Tibial artery (tissue), 4 donors: Measurements from ENCODE around the gene KIF7.
"Not testable (repeated sequence)": the region's sequence is repeated elsewhere in the genome, so short reads cannot be mapped to it uniquely, and the experiment has no call there.

Experiments used
- DNase-seq, 2 donors: peaks; one replicate each; pipeline ENCODE4 v3.0.0-alpha.2; 2019
- H3K27ac ChIP-seq, 2 donors: fragments of 200-600 bp; sonication (generic) in 1 of 2; 1 replicate in 1 of 2; 2 replicates in 1 of 2; pipeline ENCODE4 v1.5.1; 2018 to 2019; ENCODE audit warnings: mild to moderate bottlenecking in 1 of 2
- H3K27me3 ChIP-seq, 2 donors: fragments of 200-600 bp; sonication (generic) in 1 of 2; one replicate each; pipeline versions ENCODE4 v1.5.1 to v1.6.0; 2016 to 2019
- H3K36me3 ChIP-seq, 3 donors: fragments of 200-600 bp; sonication (generic) in 2 of 3; one replicate each; pipeline ENCODE4 v1.5.1; 2016 to 2019; ENCODE audit warnings: mild to moderate bottlenecking in 2 of 3
- H3K4me1 ChIP-seq, 4 donors: fragments of 200-600 bp; sonication (generic) in 2 of 4; 1 replicate in 3 of 4; 2 replicates in 1 of 4; pipeline ENCODE4 v1.5.1; 2016 to 2019
- H3K4me3 ChIP-seq, 2 donors: fragments of 200-600 bp; sonication (generic) in 1 of 2; 1 replicate in 1 of 2; 2 replicates in 1 of 2; pipeline ENCODE4 v1.5.1; 2018 to 2019; ENCODE audit warnings: mild to moderate bottlenecking in 2 of 2
- H3K9me3 ChIP-seq, 3 donors: fragments of 200-600 bp; sonication (generic) in 1 of 3; one replicate each; pipeline ENCODE4 v1.5.1; 2016 to 2019
- CTCF ChIP-seq, 2 experiments: fragments of 200-600 bp in 1 of 2; fragments of 450-650 bp in 1 of 2; IDR thresholded peaks; one replicate each; pipeline ENCODE4 v1.5.1; 2017 to 2019; ENCODE audit warnings: antibody characterized with exemption in 2 of 2, mild to moderate bottlenecking in 1 of 2, moderate library complexity in 1 of 2
- intact Hi-C: fragments of 100-400 bp; cut with DNase I; formaldehyde crosslinking; loops from one replicate; pipeline ENCODE4 v1.15.0; 2023; ENCODE audit warnings: low total_unique reads

KIF7 gene

GRCh38 chr15:89611317-89611716 is 44.0 kb downstream of the KIF7 start:
- no peak overlapping the region for H3K27ac ChIP-seq
- TF ChIP-seq CTCF (IDR thresholded peaks at IDR 0.05) = no peak
- H3K9me3 ChIP-seq = peaks cover 0 to 13% (median 12%) of the 10 kb centered on the region in 3 donors
- no peaks in the 10 kb centered on the region for H3K36me3 ChIP-seq
- no peak overlapping the region for H3K4me3 ChIP-seq
- intact Hi-C loops = no loop called here
- DNase-seq = no peak
- no peaks in the 10 kb centered on the region for H3K4me1 ChIP-seq
- no peaks in the 10 kb centered on the region for H3K27me3 ChIP-seq

DNA sequence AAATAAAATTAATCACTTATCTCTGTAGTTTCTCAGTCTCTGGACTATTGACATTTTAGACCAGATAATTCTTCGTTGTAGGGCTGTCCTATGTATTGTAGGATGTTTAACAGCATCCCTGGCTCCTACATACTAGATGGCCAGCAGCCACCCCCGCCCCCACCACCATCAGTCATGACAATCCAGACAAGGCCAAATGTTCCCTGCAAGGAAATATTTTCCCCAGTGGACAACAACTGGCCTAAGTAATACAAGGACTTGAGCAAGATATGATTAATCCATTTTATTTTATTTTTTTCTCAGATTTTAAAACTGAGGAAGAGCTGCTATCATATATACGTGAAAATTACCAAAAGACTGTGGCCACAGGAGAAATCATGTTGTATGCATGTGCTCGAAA is 56.2 kb downstream of the KIF7 start:
- Histone ChIP-seq H3K36me3 (no peaks in the 10 kb centered on the region), H3K27ac (no peak overlapping the region), H3K4me1 (no peaks in the 10 kb centered on the region), H3K4me3 (no peak overlapping the region), H3K27me3 (no peaks in the 10 kb centered on the region), H3K9me3 (no peaks in the 10 kb centered on the region)
- TF ChIP-seq CTCF (IDR thresholded peaks at IDR 0.05) = no peak
- DNase-seq = no peak
- intact Hi-C loops = no loop called here

- Histone ChIP-seq H3K27ac (no peak overlapping the region), H3K4me1 (no peaks in the 10 kb centered on the region), H3K27me3 (peaks cover 0 to 5% of the 10 kb centered on the region in 2 donors), H3K36me3 (no peaks in the 10 kb centered on the region), H3K9me3 (no peaks in the 10 kb centered on the region), H3K4me3 (no peak overlapping the region)
- DNase-seq = no peak
- intact Hi-C loops = no loop called here
- TF ChIP-seq CTCF (IDR thresholded peaks at IDR 0.05) = no peak
Observed at GRCh38 chr15:89593018-89593417, 62.2 kb downstream of the KIF7 start.

- Histone ChIP-seq H3K4me1 (no peaks in the 10 kb centered on the region), H3K4me3 (no peak overlapping the region), H3K27ac (no peak overlapping the region), H3K9me3 (no peaks in the 10 kb centered on the region), H3K36me3 (no peaks in the 10 kb centered on the region), H3K27me3 (peaks cover 0 to 5% of the 10 kb centered on the region in 2 donors)
- no peak for DNase-seq
- intact Hi-C loops = no loop called here
- TF ChIP-seq CTCF (IDR thresholded peaks at IDR 0.05) = no peak
Observed at GRCh38 chr15:89591834-89592233, 63.4 kb downstream of the KIF7 start.

DNA sequence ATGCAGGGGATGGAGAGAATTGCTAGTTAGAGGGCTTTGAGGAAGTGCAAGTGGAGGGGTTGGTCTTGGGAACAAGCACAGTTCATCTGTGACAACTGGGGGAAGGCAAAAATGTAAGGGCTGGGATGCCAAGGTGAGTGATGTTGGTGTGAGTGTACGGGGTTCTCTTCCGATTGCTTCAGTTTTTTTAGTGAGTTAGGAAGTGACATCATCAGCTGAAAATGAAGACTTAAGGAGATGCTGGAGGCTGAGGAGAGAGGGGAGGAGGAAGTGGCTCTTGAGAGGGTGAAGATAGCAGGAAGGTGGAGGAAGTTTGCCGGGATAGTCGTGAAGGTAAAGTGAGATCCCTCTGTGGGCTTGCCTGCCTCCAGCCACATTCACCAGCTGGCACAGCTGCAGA is 67.3 kb downstream of the KIF7 start:
- Histone ChIP-seq H3K36me3 (no peaks in the 10 kb centered on the region), H3K9me3 (no peaks in the 10 kb centered on the region), H3K4me1 (no peaks in the 10 kb centered on the region), H3K4me3 (no peak overlapping the region), H3K27ac (no peak overlapping the region), H3K27me3 (peaks cover 0 to 5% of the 10 kb centered on the region in 2 donors)
- DNase-seq = no peak
- intact Hi-C loops = no loop called here
- no peak for TF ChIP-seq CTCF (IDR thresholded peaks at IDR 0.05)

- Histone ChIP-seq H3K36me3 (no peaks in the 10 kb centered on the region), H3K27ac (no peak overlapping the region), H3K4me1 (no peaks in the 10 kb centered on the region), H3K9me3 (no peaks in the 10 kb centered on the region), H3K4me3 (no peak overlapping the region), H3K27me3 (peaks cover 0 to 5% of the 10 kb centered on the region in 2 donors)
- DNase-seq = no peak
- intact Hi-C loops = no loop called here
- no peak for TF ChIP-seq CTCF (IDR thresholded peaks at IDR 0.05)
Observed at GRCh38 chr15:89586651-89587050, 68.6 kb downstream of the KIF7 start.

DNA sequence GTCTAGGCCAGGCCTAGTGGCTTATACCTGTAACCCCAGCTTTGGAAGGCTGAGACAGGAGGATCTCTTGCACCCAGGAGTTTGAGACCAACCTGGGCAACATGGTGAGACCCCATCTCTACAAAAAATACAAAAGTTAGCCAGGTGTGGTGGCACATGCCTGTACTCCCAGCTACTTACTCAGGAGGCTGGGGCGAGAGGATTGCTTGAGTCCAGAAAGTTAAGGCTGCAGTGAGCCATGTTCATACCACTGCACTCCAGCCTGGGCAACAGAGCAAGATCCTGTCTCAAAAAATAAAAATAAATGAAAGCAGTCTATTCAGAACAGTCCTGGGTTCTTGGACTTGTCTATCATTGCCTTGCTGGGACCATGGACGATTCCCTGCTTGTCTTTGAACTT is 74.5 kb downstream of the KIF7 start:
- H3K27me3 ChIP-seq, intact Hi-C loops: not testable (repeated sequence)

More for the DNA sequence above, 74.5 kb downstream of the KIF7 start:
- not testable (repeated sequence) for H3K4me3 ChIP-seq, H3K27ac ChIP-seq, H3K4me1 ChIP-seq, DNase-seq, H3K36me3 ChIP-seq, H3K9me3 ChIP-seq
